Breast epithelium (tissue), 3 donors: Measurements from ENCODE around the gene GPC5.

Experiments
- CTCF ChIP-seq, 3 donors: fragments of 450-650 bp; IDR thresholded peaks; one replicate each; pipeline ENCODE4 v1.5.1; 2016 to 2017; ENCODE audit warnings: antibody characterized with exemption in 3 of 3, mild to moderate bottlenecking in 3 of 3, moderate library complexity in 3 of 3
- POLR2AphosphoS5 ChIP-seq, 3 donors: sonication (generic); formaldehyde crosslinking; IDR thresholded peaks; one replicate each; pipeline ENCODE4 v1.6.1; 2017; ENCODE audit warnings: antibody characterized with exemption in 3 of 3

DNA sequence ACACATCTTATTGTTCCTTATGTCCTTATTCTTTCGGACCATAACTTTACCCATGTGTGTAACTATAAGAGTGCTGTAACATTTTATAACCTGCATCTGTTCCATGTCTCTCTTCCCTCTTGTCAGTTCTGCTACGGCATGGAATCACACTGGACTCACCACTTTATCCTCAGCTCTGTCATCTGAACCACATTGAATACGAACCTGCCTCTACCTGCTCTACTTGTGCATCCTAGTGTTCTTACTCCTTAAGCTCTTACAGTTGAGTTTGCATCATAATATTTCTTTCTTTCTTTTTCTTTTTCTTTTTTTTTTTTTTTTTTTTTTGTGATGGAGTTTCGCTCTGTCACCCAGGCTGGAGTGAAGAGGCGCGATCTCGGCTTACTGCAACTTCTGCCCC lies 180.9 kb downstream of the GPC5 start:
- TF ChIP-seq CTCF (IDR thresholded peaks at IDR 0.05) (no peak), POLR2AphosphoS5 (IDR thresholded peaks at IDR 0.05) (no peak)
